Liver (tissue), 9 donors: ENCODE data around the gene FZR1. TPM values are rescaled to one million over a fixed set of nuclear protein-coding genes. Genes with fewer than 3 reads are reported as not detected.

Experiments used
- DNase-seq: peaks from one replicate; pipeline ENCODE4 v3.0.0-alpha.2; 2017; ENCODE audit warnings: low spot score
- H3K27ac ChIP-seq, 2 donors: one replicate each; pipeline ENCODE4 v1.7.0; 2013; ENCODE audit warnings: inconsistent platforms in 2 of 2, low read length in 2 of 2, control low read depth in 1 of 2, low read depth in 1 of 2, mild to moderate bottlenecking in 1 of 2
- H3K27me3 ChIP-seq, 4 donors: one replicate each; pipeline versions ENCODE4 v1.6.1 to v1.7.0; 2013; ENCODE audit warnings: low read length in 3 of 4, inconsistent platforms in 1 of 4, mild to moderate bottlenecking in 1 of 4, moderate library complexity in 1 of 4; ENCODE audit not compliant: control insufficient read depth in 4 of 4, insufficient read depth in 4 of 4
- H3K36me3 ChIP-seq, 4 donors: one replicate each; pipeline versions ENCODE4 v1.6.1 to v1.7.0; 2013; ENCODE audit warnings: low read length in 3 of 4, mild to moderate bottlenecking in 3 of 4, low read depth in 1 of 4, moderate library complexity in 1 of 4; ENCODE audit not compliant: control insufficient read depth in 4 of 4, insufficient read depth in 3 of 4
- H3K4me1 ChIP-seq, 4 donors: one replicate each; pipeline versions ENCODE4 v1.6.1 to v1.7.0; 2013; ENCODE audit warnings: low read length in 3 of 4, mild to moderate bottlenecking in 3 of 4, moderate library complexity in 1 of 4; ENCODE audit not compliant: control insufficient read depth in 4 of 4, insufficient read depth in 4 of 4
- H3K4me3 ChIP-seq, 3 donors: one replicate each; pipeline versions ENCODE4 v1.6.1 to v1.7.0; 2013; ENCODE audit warnings: low read length in 3 of 3, control low read depth in 1 of 3, low read depth in 1 of 3, mild to moderate bottlenecking in 1 of 3
- H3K9ac ChIP-seq, 2 donors: one replicate each; pipeline ENCODE4 v1.7.0; 2013; ENCODE audit warnings: low read length in 2 of 2, mild to moderate bottlenecking in 2 of 2, moderate library complexity in 2 of 2, control low read depth in 1 of 2, low read depth in 1 of 2
- H3K9me3 ChIP-seq, 4 donors: one replicate each; pipeline versions ENCODE4 v1.6.1 to v1.7.0; 2013; ENCODE audit warnings: low read length in 3 of 4; ENCODE audit not compliant: control insufficient read depth in 4 of 4
- ATF3 ChIP-seq: IDR thresholded peaks from 2 replicates; pipeline ENCODE4 v1.6.1; 2016; ENCODE audit warnings: antibody characterized with exemption
- CTCF ChIP-seq: fragments of 150-350 bp; IDR thresholded peaks from 2 replicates; pipeline ENCODE4 v1.5.1; 2017; ENCODE audit warnings: improper control_type of control experiment, low read depth, low read length; ENCODE audit not compliant: missing input control
- EGR1 ChIP-seq, 2 donors: IDR thresholded peaks; 2 replicates each; pipeline ENCODE4 v1.6.1; 2016 to 2018; ENCODE audit warnings: antibody characterized with exemption in 2 of 2, low read depth in 2 of 2
- FOXA1 ChIP-seq: IDR thresholded peaks from 2 replicates; pipeline ENCODE4 v1.6.1; 2016; ENCODE audit warnings: antibody characterized with exemption
- FOXA2 ChIP-seq: IDR thresholded peaks from 2 replicates; pipeline ENCODE4 v1.6.1; 2016; ENCODE audit warnings: antibody characterized with exemption
- GABPA ChIP-seq, 2 donors: IDR thresholded peaks in 1 of 2; conservative IDR thresholded peaks in 1 of 2; 2 replicates each; pipeline ENCODE4 v1.6.1; 2016; ENCODE audit warnings: antibody characterized with exemption in 2 of 2, mild to moderate bottlenecking in 1 of 2, moderate library complexity in 1 of 2
- HNF4A ChIP-seq, 2 donors: conservative IDR thresholded peaks; 2 replicates each; pipeline ENCODE4 v1.6.1; 2016; ENCODE audit warnings: antibody characterized with exemption in 2 of 2, mild to moderate bottlenecking in 2 of 2
- HNF4G ChIP-seq: IDR thresholded peaks from 2 replicates; pipeline ENCODE4 v1.6.1; 2016; ENCODE audit warnings: antibody characterized with exemption
- JUND ChIP-seq, 2 donors: IDR thresholded peaks; 2 replicates each; pipeline ENCODE4 v1.6.1; 2016; ENCODE audit warnings: antibody characterized with exemption in 2 of 2
- MAX ChIP-seq: IDR thresholded peaks from 2 replicates; pipeline ENCODE4 v1.6.1; 2016; ENCODE audit warnings: antibody characterized with exemption
- NR2F2 ChIP-seq: IDR thresholded peaks from 2 replicates; pipeline ENCODE4 v1.6.1; 2016; ENCODE audit warnings: antibody characterized with exemption
- RAD21 ChIP-seq, 2 donors: IDR thresholded peaks; 2 replicates each; pipeline ENCODE4 v1.6.1; 2016; ENCODE audit warnings: antibody characterized with exemption in 2 of 2, mild to moderate bottlenecking in 2 of 2
- REST ChIP-seq: IDR thresholded peaks from 2 replicates; pipeline ENCODE4 v1.6.1; 2016; ENCODE audit warnings: antibody characterized with exemption, mild to moderate bottlenecking
- RXRA ChIP-seq, 2 donors: IDR thresholded peaks; 2 replicates each; pipeline ENCODE4 v1.6.1; 2017 to 2018; ENCODE audit warnings: antibody characterized with exemption in 2 of 2, mild to moderate bottlenecking in 1 of 2
- SP1 ChIP-seq: IDR thresholded peaks from 2 replicates; pipeline ENCODE4 v1.6.1; 2018; ENCODE audit warnings: antibody characterized with exemption, mild to moderate bottlenecking
- TAF1 ChIP-seq: conservative IDR thresholded peaks from 2 replicates; pipeline ENCODE4 v1.6.1; 2016; ENCODE audit warnings: antibody characterized with exemption, mild to moderate bottlenecking
- YY1 ChIP-seq: IDR thresholded peaks from 2 replicates; pipeline ENCODE4 v1.6.1; 2016; ENCODE audit warnings: antibody characterized with exemption, mild to moderate bottlenecking
- ZBTB33 ChIP-seq: IDR thresholded peaks from 2 replicates; pipeline ENCODE4 v1.6.1; 2016; ENCODE audit warnings: antibody characterized with exemption
- WGBS: extraction: QIAGEN DNeasy Blood & Tissue Kit; methylation state at CpG from one replicate; pipeline ENCODE4 v1.1.7; 2013; 5-methylcytosine and 5-hydroxymethylcytosine counted together
- polyA plus RNA-seq, 2 donors: library from polyadenylated mRNA; stranded (reverse) in 1 of 2; unstranded in 1 of 2; fragments of 200-250 nt in 1 of 2; fragments of >200 nt in 1 of 2; fragmentation: Nextera tagmentation in 1 of 2; extraction: Ambion mirVana in 1 of 2; gene quantifications; one replicate each; pipeline versions ENCODE4 v1.2.1 to v1.2.3, GENCODE V29; 2013 to 2015
- total RNA-seq, 2 donors: library from RNA; depleted of rRNA; stranded (reverse); fragments of >200 nt; gene quantifications; one replicate each; pipeline ENCODE4 v1.2.3, GENCODE V29; 2014
- donor health status: healthy.
- donor health status: healthy.
- donor health status: healthy.
- donor health status: healthy.
- donor health status: healthy.

FZR1 gene
- total and polyA plus RNA-seq, 4 donors = 17.0 to 27.3 (median 20.3) TPM

- Histone ChIP-seq H3K27me3 (no peaks in the 10 kb centered on the region), H3K27ac (no peak overlapping the region), H3K36me3 (peaks cover 4 to 52% (median 20%) of the 10 kb centered on the region in 4 donors), H3K9ac (no peak overlapping the region), H3K4me3 (no peak overlapping the region), H3K9me3 (no peaks in the 10 kb centered on the region), H3K4me1 (no peaks in the 10 kb centered on the region)
- no peak for DNase-seq
- 90% methylated on average over 27 of the region's 27 CpGs for WGBS
- TF ChIP-seq ZBTB33 (no peak), RAD21 (IDR thresholded peaks at IDR 0.05) (no peak), EGR1 (IDR thresholded peaks at IDR 0.05; ENCODE audit: low read depth in 2 of 2) (no peak), FOXA1 (no peak), HNF4G (no peak)
Observed at GRCh38 chr19:3536429-3537100, 30.5 kb downstream of the FZR1 start.

- Histone ChIP-seq H3K27me3 (no peaks in the 10 kb centered on the region), H3K9ac (no peak overlapping the region), H3K4me3 (no peak overlapping the region), H3K9me3 (no peaks in the 10 kb centered on the region), H3K27ac (no peak overlapping the region), H3K4me1 (no peaks in the 10 kb centered on the region), H3K36me3 (peaks cover 4 to 47% (median 18%) of the 10 kb centered on the region in 4 donors)
- DNase-seq = no peak
- WGBS = 90% methylated on average over 13 of the region's 13 CpGs
- no peak for TF ChIP-seq RAD21 (IDR thresholded peaks at IDR 0.05)
- no peak for TF ChIP-seq JUND (IDR thresholded peaks at IDR 0.05)
- no peak for TF ChIP-seq SP1
- TF ChIP-seq FOXA2 = no peak
- no peak for TF ChIP-seq HNF4G
- no peak for TF ChIP-seq GABPA (IDR thresholded peaks at IDR 0.05 in 1 of 2, conservative IDR thresholded peaks at IDR 0.05 in 1 of 2)
- TF ChIP-seq REST = no peak
- TF ChIP-seq CTCF = no peak
- no peak for TF ChIP-seq ZBTB33
- TF ChIP-seq FOXA1 = no peak
- no peak for TF ChIP-seq MAX
- no peak for TF ChIP-seq YY1
- no peak for TF ChIP-seq NR2F2
- no peak for TF ChIP-seq ATF3
- TF ChIP-seq TAF1 = no peak
- TF ChIP-seq RXRA (IDR thresholded peaks at IDR 0.05) = no peak
- no peak for TF ChIP-seq HNF4A (conservative IDR thresholded peaks at IDR 0.05)
- no peak for TF ChIP-seq EGR1 (IDR thresholded peaks at IDR 0.05; ENCODE audit: low read depth in 2 of 2)
Observed at GRCh38 chr19:3537101-3537437, 31.0 kb downstream of the FZR1 start.
